Measurements from ENCODE around the gene FAM13C.

DNA sequence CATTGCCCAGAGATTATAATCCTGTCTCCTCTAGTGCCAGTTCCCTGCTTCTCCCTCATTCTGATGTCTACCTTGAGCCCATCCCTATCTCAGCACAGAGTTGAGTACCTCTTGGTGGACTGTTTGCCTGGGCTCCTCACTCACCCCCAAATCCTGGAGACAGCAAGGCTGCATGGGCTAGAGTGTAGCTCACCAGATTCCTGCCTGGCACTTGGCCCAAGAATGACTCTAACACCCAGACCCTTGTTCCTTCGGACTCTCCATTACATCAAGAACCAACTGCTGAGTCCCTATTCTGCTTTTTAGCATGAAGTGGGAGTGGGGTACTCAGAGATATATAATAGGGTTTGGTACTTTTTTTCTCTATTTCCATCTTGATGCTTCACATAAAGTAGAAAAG lies 22.1 kb downstream of the FAM13C start:
- TF ChIP-seq CTCF (IDR thresholded peaks at IDR 0.05; ENCODE audit: low read depth, low read length) = no peak
- TF ChIP-seq POLR2A (IDR thresholded peaks at IDR 0.05; ENCODE audit: extremely low read depth, insufficient read length) = no peak
- TF ChIP-seq MYC (IDR thresholded peaks at IDR 0.05; ENCODE audit: low read depth, low read length) = no peak

Measured in NB4 (cell line).